WTC11 (cell line): ENCODE measurements around the gene NR1D1. TPM values are rescaled to one million over a fixed set of nuclear protein-coding genes. Genes with fewer than 3 reads are reported as not detected.

Source experiments
- ATAC-seq: fragments of 200-7000 bp; cut with Tn5 transposase; 2 replicates; pipeline ENCODE4 v1.10.0; 2021; ENCODE audit warnings: mild to moderate bottlenecking, moderate library complexity
- CTCF ChIA-PET: fragments of 300-600 bp; sonication (Branson Sonifier 250); formaldehyde crosslinking; loops from one replicate; lab custom pipeline; 2021; ENCODE audit warnings: antibody characterized with exemption; lab: Charles Lee
- POLR2A ChIA-PET: fragments of 350-600 bp; sonication (Branson Sonifier 250); formaldehyde crosslinking; loops from one replicate; lab custom pipeline; 2021; ENCODE audit warnings: antibody characterized with exemption; lab: Charles Lee
- DNase-seq: peaks from one replicate; pipeline ENCODE4 v3.0.0; 2021; ENCODE audit warnings: low spot score
- H3K27ac Mint-ChIP-seq: 2 replicates; pipeline ENCODE4 v1.8.0; 2021; ENCODE audit warnings: mixed read lengths
- H3K27me3 Mint-ChIP-seq: 2 replicates; pipeline ENCODE4 v1.8.0; 2021; ENCODE audit warnings: low read depth, mild to moderate bottlenecking, moderate library complexity, mixed read lengths
- H3K36me3 Mint-ChIP-seq: 2 replicates; pipeline ENCODE4 v1.8.0; 2021; ENCODE audit warnings: mixed read lengths
- H3K4me1 Mint-ChIP-seq: 2 replicates; pipeline ENCODE4 v1.8.0; 2022; ENCODE audit warnings: mixed read lengths
- H3K4me3 Mint-ChIP-seq: 2 replicates; pipeline ENCODE4 v1.8.0; 2021; ENCODE audit warnings: mild to moderate bottlenecking, moderate library complexity, mixed read lengths
- H3K9me3 Mint-ChIP-seq: 2 replicates; pipeline ENCODE4 v1.8.0; 2021; ENCODE audit warnings: mixed read lengths
- GABPB1 ChIP-seq: sonication (generic); formaldehyde crosslinking; IDR thresholded peaks from 2 replicates; pipeline ENCODE4 v1.8.1; 2023; ENCODE audit warnings: mild to moderate bottlenecking, missing genetic modification reagents
- JUN ChIP-seq: sonication (generic); formaldehyde crosslinking; IDR thresholded peaks from 2 replicates; pipeline ENCODE4 v1.8.0; 2023; ENCODE audit warnings: mild to moderate bottlenecking, missing genetic modification reagents
- MYBL2 ChIP-seq: sonication (generic); formaldehyde crosslinking; IDR thresholded peaks from 2 replicates; pipeline ENCODE4 v1.8.1; 2023; ENCODE audit warnings: mild to moderate bottlenecking, moderate library complexity, missing genetic modification reagents
- total RNA-seq: library from RNA; stranded (reverse); gene quantifications from 3 replicates; pipeline ENCODE4 v1.2.3, GENCODE V29; 2021
- TF ChIP-seq, protein P1 (sequence below): sonication (generic); formaldehyde crosslinking; IDR thresholded peaks from 2 replicates; pipeline ENCODE4 v1.8.0; 2022; ENCODE audit warnings: missing genetic modification reagents
- TF ChIP-seq, protein P2 (sequence below): sonication (generic); formaldehyde crosslinking; IDR thresholded peaks from 2 replicates; pipeline ENCODE4 v1.8.0; 2023; ENCODE audit warnings: missing genetic modification reagents, mild to moderate bottlenecking, borderline replicate concordance
- TF ChIP-seq, protein P3 (sequence below): sonication (generic); formaldehyde crosslinking; IDR thresholded peaks from 2 replicates; pipeline ENCODE4 v1.8.1; 2023; ENCODE audit warnings: mild to moderate bottlenecking, missing genetic modification reagents
- TF ChIP-seq, protein P4 (sequence below): sonication (generic); formaldehyde crosslinking; IDR thresholded peaks from 2 replicates; pipeline ENCODE4 v1.8.1; 2022; ENCODE audit warnings: mild to moderate bottlenecking, moderate library complexity, missing genetic modification reagents
- TF ChIP-seq, protein P5 (sequence below): sonication (generic); formaldehyde crosslinking; IDR thresholded peaks from 2 replicates; pipeline ENCODE4 v1.8.1; 2023; ENCODE audit warnings: mild to moderate bottlenecking, moderate library complexity, missing genetic modification reagents
- TF ChIP-seq, protein P6 (sequence below): fragments of 250-450 bp; sonication (Bioruptor Pico); IDR thresholded peaks from 2 replicates; pipeline ENCODE4 v2.1.2; 2022; ENCODE audit warnings: mild to moderate bottlenecking, moderate library complexity
- TF ChIP-seq, protein P7 (sequence below): sonication (generic); formaldehyde crosslinking; IDR thresholded peaks from 2 replicates; pipeline ENCODE4 v1.8.1; 2022; ENCODE audit warnings: low read depth, missing genetic modification reagents, borderline replicate concordance

NR1D1 gene
- total RNA-seq, 1 experiment from 2014 or later = 5.6 TPM

DNA sequence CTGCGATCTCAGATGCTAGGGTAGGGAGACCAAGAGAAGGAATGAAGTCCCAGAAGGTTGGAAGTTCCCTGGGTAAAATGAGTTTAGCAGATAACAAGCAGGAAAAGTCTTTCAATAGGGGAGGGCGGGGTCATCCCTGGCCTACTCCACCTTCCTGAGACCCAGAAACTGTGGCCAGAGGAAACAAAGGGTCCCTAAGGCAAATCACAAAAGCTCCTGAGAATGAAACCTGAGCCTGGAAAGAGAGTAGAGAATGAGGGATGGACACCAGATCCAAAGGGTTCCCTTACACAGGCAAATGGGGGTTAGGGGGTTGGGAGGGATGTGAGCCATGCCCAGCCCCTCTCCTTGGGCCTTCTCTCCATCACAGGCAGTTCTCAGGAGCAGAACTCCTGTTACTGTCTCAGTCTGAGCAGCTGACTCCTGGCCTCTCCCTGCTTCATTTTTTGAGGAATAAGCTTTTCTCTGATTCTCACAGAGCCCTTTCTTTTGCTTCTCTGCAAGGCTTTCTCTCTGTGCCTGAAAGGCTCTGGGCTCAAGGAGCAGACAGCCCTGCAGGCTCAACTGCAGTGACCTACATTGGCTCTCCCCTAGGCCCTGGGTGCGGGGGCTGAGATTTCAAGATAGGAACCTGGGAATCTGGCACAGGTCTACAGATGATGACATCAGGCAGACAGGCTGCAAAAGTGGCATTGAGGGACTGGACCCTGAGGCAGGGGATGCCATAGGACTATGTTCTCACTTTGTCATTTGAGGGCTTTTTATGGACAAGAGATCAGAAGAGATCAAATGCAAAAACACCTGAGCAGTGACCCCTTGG, 9.8 kb upstream of the NR1D1 start:
- peak; percentile 13 for ATAC-seq
- ChIA-PET CTCF (interaction anchor here (0.5 to 6.7 kb wide), 23 partner anchors 10 to 189 kb away, joined by 3 to 185 read pairs (median 9); partner anchors contain the start of genes CSF3, MSL1, NR1D1 and RAPGEFL1), POLR2A (interaction anchor here (0.6 to 5.7 kb wide), 4 partner anchors 11 to 130 kb away, joined by 3 to 56 read pairs (median 4); partner anchors contain the start of genes CASC3, NR1D1 and PSMD3)
- Mint-ChIP-seq H3K27me3 (peaks cover 34% of the 10 kb centered on the region), H3K9me3 (no peaks in the 10 kb centered on the region), H3K27ac (peak overlapping the region; percentile 97)
- DNase-seq = peak; percentile 38
- TF ChIP-seq, protein P1, sequence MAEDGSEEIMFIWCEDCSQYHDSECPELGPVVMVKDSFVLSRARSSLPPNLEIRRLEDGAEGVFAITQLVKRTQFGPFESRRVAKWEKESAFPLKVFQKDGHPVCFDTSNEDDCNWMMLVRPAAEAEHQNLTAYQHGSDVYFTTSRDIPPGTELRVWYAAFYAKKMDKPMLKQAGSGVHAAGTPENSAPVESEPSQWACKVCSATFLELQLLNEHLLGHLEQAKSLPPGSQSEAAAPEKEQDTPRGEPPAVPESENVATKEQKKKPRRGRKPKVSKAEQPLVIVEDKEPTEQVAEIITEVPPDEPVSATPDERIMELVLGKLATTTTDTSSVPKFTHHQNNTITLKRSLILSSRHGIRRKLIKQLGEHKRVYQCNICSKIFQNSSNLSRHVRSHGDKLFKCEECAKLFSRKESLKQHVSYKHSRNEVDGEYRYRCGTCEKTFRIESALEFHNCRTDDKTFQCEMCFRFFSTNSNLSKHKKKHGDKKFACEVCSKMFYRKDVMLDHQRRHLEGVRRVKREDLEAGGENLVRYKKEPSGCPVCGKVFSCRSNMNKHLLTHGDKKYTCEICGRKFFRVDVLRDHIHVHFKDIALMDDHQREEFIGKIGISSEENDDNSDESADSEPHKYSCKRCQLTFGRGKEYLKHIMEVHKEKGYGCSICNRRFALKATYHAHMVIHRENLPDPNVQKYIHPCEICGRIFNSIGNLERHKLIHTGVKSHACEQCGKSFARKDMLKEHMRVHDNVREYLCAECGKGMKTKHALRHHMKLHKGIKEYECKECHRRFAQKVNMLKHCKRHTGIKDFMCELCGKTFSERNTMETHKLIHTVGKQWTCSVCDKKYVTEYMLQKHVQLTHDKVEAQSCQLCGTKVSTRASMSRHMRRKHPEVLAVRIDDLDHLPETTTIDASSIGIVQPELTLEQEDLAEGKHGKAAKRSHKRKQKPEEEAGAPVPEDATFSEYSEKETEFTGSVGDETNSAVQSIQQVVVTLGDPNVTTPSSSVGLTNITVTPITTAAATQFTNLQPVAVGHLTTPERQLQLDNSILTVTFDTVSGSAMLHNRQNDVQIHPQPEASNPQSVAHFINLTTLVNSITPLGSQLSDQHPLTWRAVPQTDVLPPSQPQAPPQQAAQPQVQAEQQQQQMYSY (CRISPR knock-in tag) = no peak
- 0 out of 2 replicates have a peak, but pooled peaks have one; percentile 44 for TF ChIP-seq GABPB1 (CRISPR knock-in tag)
- TF ChIP-seq, all 79 proteins: peak for 1
- Mint-ChIP-seq H3K4me1 (peaks cover 91% of the 10 kb centered on the region), H3K4me3 (0 out of 2 replicates have a peak overlapping the region, but pooled peaks have one; percentile 0), H3K36me3 (no peaks in the 10 kb centered on the region)

DNA sequence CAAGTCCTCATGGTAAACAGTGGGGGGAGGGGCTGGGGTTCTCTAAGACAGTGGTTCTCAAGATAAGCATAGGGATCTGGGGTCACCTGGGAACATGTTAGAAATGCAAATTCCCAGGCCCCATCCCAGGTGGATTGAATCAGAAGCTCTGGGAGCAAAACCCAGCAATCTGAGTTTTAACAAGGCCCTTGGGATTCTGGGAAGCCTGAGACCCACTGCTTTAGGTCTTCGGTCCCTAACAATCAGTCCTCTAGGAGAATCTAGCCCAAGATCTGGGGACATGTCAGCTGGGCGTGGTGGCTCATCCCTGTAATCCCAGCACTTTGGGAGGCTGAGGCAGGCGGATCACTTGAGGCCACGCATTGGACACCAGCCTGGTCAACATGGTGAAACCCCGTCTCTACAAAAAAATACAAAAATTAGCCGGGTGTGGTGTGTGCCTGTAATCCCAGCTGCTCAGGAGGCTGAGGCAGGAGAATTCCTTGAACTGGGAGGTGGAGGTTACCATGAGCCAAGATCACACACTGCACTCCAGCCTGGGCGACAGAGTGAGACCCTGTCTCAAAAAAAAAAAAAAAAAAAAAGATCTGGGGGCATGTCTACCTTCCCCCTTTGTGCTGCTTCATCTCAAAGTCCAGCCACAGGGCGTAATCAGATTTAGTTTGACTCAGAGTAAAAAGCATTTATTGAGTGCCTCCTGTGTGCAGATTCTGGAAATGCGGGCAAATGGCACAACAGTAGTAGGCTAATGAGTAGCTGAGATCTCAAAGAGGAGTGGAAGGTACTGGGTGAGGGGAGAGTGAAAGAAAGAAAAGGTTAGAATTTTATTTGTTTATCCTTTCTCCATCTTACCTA, 8.8 kb upstream of the NR1D1 start:
- POLR2A ChIA-PET = interaction anchor here (0.6 to 5.7 kb wide), 3 partner anchors 10 to 129 kb away, joined by 3 to 56 read pairs (median 5); partner anchors contain the start of genes NR1D1 and PSMD3

More for the DNA sequence above, 8.8 kb upstream of the NR1D1 start:
- Mint-ChIP-seq H3K27me3 (peaks cover 45% of the 10 kb centered on the region), H3K27ac (peak overlapping the region; percentile 97), H3K4me1 (peaks cover 92% of the 10 kb centered on the region), H3K9me3 (no peaks in the 10 kb centered on the region), H3K36me3 (no peaks in the 10 kb centered on the region), H3K4me3 (no peak overlapping the region)
- CTCF ChIA-PET = interaction anchor here (0.5 to 6.7 kb wide), 18 partner anchors 9 to 762 kb away, joined by 3 to 185 read pairs (median 8); partner anchors contain the start of genes CSF3, MSL1, NR1D1 and RAPGEFL1
- no peak for TF ChIP-seq MYBL2 (CRISPR knock-in tag)
- TF ChIP-seq JUN (CRISPR knock-in tag) = no peak
- TF ChIP-seq, protein P2, sequence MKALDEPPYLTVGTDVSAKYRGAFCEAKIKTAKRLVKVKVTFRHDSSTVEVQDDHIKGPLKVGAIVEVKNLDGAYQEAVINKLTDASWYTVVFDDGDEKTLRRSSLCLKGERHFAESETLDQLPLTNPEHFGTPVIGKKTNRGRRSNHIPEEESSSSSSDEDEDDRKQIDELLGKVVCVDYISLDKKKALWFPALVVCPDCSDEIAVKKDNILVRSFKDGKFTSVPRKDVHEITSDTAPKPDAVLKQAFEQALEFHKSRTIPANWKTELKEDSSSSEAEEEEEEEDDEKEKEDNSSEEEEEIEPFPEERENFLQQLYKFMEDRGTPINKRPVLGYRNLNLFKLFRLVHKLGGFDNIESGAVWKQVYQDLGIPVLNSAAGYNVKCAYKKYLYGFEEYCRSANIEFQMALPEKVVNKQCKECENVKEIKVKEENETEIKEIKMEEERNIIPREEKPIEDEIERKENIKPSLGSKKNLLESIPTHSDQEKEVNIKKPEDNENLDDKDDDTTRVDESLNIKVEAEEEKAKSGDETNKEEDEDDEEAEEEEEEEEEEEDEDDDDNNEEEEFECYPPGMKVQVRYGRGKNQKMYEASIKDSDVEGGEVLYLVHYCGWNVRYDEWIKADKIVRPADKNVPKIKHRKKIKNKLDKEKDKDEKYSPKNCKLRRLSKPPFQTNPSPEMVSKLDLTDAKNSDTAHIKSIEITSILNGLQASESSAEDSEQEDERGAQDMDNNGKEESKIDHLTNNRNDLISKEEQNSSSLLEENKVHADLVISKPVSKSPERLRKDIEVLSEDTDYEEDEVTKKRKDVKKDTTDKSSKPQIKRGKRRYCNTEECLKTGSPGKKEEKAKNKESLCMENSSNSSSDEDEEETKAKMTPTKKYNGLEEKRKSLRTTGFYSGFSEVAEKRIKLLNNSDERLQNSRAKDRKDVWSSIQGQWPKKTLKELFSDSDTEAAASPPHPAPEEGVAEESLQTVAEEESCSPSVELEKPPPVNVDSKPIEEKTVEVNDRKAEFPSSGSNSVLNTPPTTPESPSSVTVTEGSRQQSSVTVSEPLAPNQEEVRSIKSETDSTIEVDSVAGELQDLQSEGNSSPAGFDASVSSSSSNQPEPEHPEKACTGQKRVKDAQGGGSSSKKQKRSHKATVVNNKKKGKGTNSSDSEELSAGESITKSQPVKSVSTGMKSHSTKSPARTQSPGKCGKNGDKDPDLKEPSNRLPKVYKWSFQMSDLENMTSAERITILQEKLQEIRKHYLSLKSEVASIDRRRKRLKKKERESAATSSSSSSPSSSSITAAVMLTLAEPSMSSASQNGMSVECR = no peak
- TF ChIP-seq, protein P3, sequence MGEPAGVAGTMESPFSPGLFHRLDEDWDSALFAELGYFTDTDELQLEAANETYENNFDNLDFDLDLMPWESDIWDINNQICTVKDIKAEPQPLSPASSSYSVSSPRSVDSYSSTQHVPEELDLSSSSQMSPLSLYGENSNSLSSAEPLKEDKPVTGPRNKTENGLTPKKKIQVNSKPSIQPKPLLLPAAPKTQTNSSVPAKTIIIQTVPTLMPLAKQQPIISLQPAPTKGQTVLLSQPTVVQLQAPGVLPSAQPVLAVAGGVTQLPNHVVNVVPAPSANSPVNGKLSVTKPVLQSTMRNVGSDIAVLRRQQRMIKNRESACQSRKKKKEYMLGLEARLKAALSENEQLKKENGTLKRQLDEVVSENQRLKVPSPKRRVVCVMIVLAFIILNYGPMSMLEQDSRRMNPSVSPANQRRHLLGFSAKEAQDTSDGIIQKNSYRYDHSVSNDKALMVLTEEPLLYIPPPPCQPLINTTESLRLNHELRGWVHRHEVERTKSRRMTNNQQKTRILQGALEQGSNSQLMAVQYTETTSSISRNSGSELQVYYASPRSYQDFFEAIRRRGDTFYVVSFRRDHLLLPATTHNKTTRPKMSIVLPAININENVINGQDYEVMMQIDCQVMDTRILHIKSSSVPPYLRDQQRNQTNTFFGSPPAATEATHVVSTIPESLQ (CRISPR knock-in tag) = no peak
- TF ChIP-seq, protein P4, sequence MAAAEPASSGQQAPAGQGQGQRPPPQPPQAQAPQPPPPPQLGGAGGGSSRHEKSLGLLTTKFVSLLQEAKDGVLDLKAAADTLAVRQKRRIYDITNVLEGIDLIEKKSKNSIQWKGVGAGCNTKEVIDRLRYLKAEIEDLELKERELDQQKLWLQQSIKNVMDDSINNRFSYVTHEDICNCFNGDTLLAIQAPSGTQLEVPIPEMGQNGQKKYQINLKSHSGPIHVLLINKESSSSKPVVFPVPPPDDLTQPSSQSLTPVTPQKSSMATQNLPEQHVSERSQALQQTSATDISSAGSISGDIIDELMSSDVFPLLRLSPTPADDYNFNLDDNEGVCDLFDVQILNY = no peak
- TF ChIP-seq, protein P5, sequence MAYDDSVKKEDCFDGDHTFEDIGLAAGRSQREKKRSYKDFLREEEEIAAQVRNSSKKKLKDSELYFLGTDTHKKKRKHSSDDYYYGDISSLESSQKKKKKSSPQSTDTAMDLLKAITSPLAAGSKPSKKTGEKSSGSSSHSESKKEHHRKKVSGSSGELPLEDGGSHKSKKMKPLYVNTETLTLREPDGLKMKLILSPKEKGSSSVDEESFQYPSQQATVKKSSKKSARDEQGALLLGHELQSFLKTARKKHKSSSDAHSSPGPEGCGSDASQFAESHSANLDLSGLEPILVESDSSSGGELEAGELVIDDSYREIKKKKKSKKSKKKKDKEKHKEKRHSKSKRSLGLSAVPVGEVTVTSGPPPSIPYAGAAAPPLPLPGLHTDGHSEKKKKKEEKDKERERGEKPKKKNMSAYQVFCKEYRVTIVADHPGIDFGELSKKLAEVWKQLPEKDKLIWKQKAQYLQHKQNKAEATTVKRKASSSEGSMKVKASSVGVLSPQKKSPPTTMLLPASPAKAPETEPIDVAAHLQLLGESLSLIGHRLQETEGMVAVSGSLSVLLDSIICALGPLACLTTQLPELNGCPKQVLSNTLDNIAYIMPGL (CRISPR knock-in tag) = no peak
- TF ChIP-seq, protein P6, sequence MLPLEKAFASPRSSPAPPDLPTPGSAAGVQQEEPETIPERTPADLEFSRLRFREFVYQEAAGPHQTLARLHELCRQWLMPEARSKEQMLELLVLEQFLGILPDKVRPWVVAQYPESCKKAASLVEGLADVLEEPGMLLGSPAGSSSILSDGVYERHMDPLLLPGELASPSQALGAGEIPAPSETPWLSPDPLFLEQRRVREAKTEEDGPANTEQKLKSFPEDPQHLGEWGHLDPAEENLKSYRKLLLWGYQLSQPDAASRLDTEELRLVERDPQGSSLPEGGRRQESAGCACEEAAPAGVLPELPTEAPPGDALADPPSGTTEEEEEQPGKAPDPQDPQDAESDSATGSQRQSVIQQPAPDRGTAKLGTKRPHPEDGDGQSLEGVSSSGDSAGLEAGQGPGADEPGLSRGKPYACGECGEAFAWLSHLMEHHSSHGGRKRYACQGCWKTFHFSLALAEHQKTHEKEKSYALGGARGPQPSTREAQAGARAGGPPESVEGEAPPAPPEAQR (CRISPR knock-in tag) = no peak
- TF ChIP-seq, protein P7, sequence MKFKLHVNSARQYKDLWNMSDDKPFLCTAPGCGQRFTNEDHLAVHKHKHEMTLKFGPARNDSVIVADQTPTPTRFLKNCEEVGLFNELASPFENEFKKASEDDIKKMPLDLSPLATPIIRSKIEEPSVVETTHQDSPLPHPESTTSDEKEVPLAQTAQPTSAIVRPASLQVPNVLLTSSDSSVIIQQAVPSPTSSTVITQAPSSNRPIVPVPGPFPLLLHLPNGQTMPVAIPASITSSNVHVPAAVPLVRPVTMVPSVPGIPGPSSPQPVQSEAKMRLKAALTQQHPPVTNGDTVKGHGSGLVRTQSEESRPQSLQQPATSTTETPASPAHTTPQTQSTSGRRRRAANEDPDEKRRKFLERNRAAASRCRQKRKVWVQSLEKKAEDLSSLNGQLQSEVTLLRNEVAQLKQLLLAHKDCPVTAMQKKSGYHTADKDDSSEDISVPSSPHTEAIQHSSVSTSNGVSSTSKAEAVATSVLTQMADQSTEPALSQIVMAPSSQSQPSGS (CRISPR knock-in tag) = no peak
- ATAC-seq (no peak), DNase-seq (no peak)
